Right kidney (tissue), 1 donor: Measurements from ENCODE around the gene FNDC5.

Experiments
- DNase-seq: peaks from one replicate; pipeline ENCODE4 v3.0.0-alpha.2; 2016

FNDC5 gene

GRCh38 chr1:32813941-32814739 lies 56.6 kb downstream of the FNDC5 start:
- no peak for DNase-seq
